Stomach (tissue), 4 donors: ENCODE data around the gene ABHD1.

Experiments used
- CTCF ChIP-seq, 7 experiments: fragments of 450-650 bp in 4 of 7; fragments of 200-600 bp in 3 of 7; sonication (generic) in 3 of 7; IDR thresholded peaks; one replicate each; pipeline ENCODE4 v1.5.1; 2016 to 2019; ENCODE audit warnings: antibody characterized with exemption in 7 of 7, control low read depth in 2 of 7, mild to moderate bottlenecking in 1 of 7
- POLR2AphosphoS5 ChIP-seq, 3 donors: sonication (generic); formaldehyde crosslinking; IDR thresholded peaks; one replicate each; pipeline ENCODE4 v1.6.1; 2016; ENCODE audit warnings: antibody characterized with exemption in 3 of 3

GRCh38 chr2:27126252-27126710 is 2.7 kb downstream of the ABHD1 start:
- TF ChIP-seq CTCF (IDR thresholded peaks at IDR 0.05) (no peak), POLR2AphosphoS5 (IDR thresholded peaks at IDR 0.05) (no peak)
